MCF 10A (cell line): Measurements from ENCODE around the gene DIAPH2. TPM values are rescaled to one million over a fixed set of nuclear protein-coding genes. Genes with fewer than 3 reads are reported as not detected.
A peak's percentile ranks its signal among the peaks of the same experiment; 100 is the strongest.

Experiments
- BruUV-seq: library from RNA; stranded (reverse); fragments of 400-500 nt; replicated peaks from 2 replicates; lab custom pipeline; 2021; lab: Mats Ljungman, UMichigan
- CTCF ChIA-PET: fragments of 300-600 bp; sonication (Branson Sonifier 250); formaldehyde crosslinking; extraction: SDS; loops from one replicate; lab custom pipeline; 2021; ENCODE audit warnings: antibody characterized with exemption, inconsistent platforms; lab: Yijun Ruan, JAX
- POLR2A ChIA-PET: fragments of 300-600, 350-650 bp; sonication (Branson Sonifier 250); formaldehyde crosslinking; extraction: SDS; loops from one replicate; lab custom pipeline; 2020; ENCODE audit warnings: antibody characterized with exemption, inconsistent platforms; lab: Yijun Ruan, JAX
- DNase-seq: peaks from one replicate; pipeline ENCODE4 v3.0.0-alpha.2; 2018; ENCODE audit not compliant: unreplicated experiment
- H3K27ac Mint-ChIP-seq: one replicate; pipeline ENCODE4 v1.8.0; 2022; ENCODE audit warnings: mild to moderate bottlenecking, low read depth, mixed read lengths; ENCODE audit not compliant: unreplicated experiment
- H3K27me3 Mint-ChIP-seq: one replicate; pipeline ENCODE4 v1.8.0; 2022; ENCODE audit warnings: mixed read lengths; ENCODE audit not compliant: insufficient read depth, unreplicated experiment
- H3K36me3 Mint-ChIP-seq: one replicate; pipeline ENCODE4 v1.8.0; 2022; ENCODE audit warnings: mild to moderate bottlenecking, moderate library complexity, mixed read lengths; ENCODE audit not compliant: insufficient read depth, unreplicated experiment
- H3K4me1 Mint-ChIP-seq: one replicate; pipeline ENCODE4 v1.8.0; 2022; ENCODE audit warnings: mixed read lengths; ENCODE audit not compliant: insufficient read depth, unreplicated experiment
- H3K4me3 Mint-ChIP-seq: one replicate; pipeline ENCODE4 v1.8.0; 2022; ENCODE audit warnings: mild to moderate bottlenecking, moderate library complexity, mixed read lengths; ENCODE audit not compliant: unreplicated experiment
- H3K9me3 Mint-ChIP-seq: one replicate; pipeline ENCODE4 v1.8.0; 2022; ENCODE audit warnings: mixed read lengths; ENCODE audit not compliant: unreplicated experiment
- CTCF ChIP-seq: fragments of 200-600 bp; IDR thresholded peaks from one replicate; pipeline ENCODE4 v1.8.0; 2022; ENCODE audit warnings: antibody characterized with exemption, mild to moderate bottlenecking; ENCODE audit not compliant: unreplicated experiment
- intact Hi-C: fragments of 100-400 bp; cut with micrococcal nuclease; formaldehyde crosslinking; loops from 2 replicates; pipeline ENCODE4 v1.14.1; 2022
- total RNA-seq: library from RNA; stranded (reverse); gene quantifications from 2 replicates; pipeline ENCODE4 v1.2.3, GENCODE V29; 2022

Gene DIAPH2
- total RNA-seq, 1 experiment from 2014 or later: 17.6 TPM

DNA sequence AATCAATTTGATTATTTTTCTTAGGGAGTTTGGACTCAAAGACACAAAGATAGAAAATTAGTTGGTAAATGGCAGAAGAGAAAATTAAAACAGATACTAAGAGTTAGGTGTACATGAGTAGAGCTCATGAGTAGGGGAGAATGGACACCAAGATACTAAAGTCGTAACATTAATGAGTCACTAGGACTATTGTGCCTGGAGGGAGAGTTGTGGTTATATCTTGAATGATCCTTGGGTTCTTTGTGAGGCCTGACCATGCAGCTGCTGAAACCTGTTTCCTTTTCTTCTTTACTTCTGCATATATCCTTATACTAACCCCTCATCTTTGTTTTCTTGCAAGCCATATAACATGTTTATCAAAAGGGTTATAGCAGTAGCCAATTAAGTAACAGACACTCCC lies 731.8 kb downstream of the DIAPH2 start:
- no TSS peak for BruUV-seq
- H3K9me3 Mint-ChIP-seq: peaks cover 7% of the 10 kb centered on the region
- no peak overlapping the region for H3K27ac Mint-ChIP-seq
- TF ChIP-seq CTCF: no peak
- H3K4me1 Mint-ChIP-seq: no peaks in the 10 kb centered on the region
- no peak overlapping the region for H3K4me3 Mint-ChIP-seq
- intact Hi-C loops: no loop called here
- peaks cover 15% of the 10 kb centered on the region for H3K36me3 Mint-ChIP-seq
- peaks cover 53% of the 10 kb centered on the region for H3K27me3 Mint-ChIP-seq
- DNase-seq: peak; percentile 35
- CTCF ChIA-PET: no interaction called here
- POLR2A ChIA-PET: no interaction called here

- Mint-ChIP-seq H3K9me3 (no peaks in the 10 kb centered on the region), H3K27me3 (peaks cover 41% of the 10 kb centered on the region), H3K27ac (no peak overlapping the region), H3K4me1 (no peaks in the 10 kb centered on the region), H3K4me3 (no peak overlapping the region), H3K36me3 (no peaks in the 10 kb centered on the region)
- POLR2A ChIA-PET: no interaction called here
- CTCF ChIA-PET: interaction anchor here (1.6 kb wide), 1 partner anchor 11 kb away, joined by 4 read pairs; no protein-coding TSS in a partner anchor
- DNase-seq: no peak
- intact Hi-C loops: no loop called here
- no peak for TF ChIP-seq CTCF
- BruUV-seq: no TSS peak
These were observed 744.5 kb downstream of the DIAPH2 start for GRCh38 chrX:97429101-97429500.

- ChIA-PET CTCF (interaction anchor here (0.6 kb wide), 1 partner anchor 15 kb away, joined by 3 read pairs; no protein-coding TSS in a partner anchor), POLR2A (no interaction called here)
- no peaks in the 10 kb centered on the region for H3K9me3 Mint-ChIP-seq
- no peaks in the 10 kb centered on the region for H3K4me1 Mint-ChIP-seq
- intact Hi-C loops: no loop called here
- H3K27me3 Mint-ChIP-seq: peaks cover 38% of the 10 kb centered on the region
- H3K4me3 Mint-ChIP-seq: no peak overlapping the region
- no peak for DNase-seq
- H3K27ac Mint-ChIP-seq: no peak overlapping the region
- BruUV-seq: no TSS peak
- H3K36me3 Mint-ChIP-seq: no peaks in the 10 kb centered on the region
- no peak for TF ChIP-seq CTCF
These were observed 746.6 kb downstream of the DIAPH2 start for GRCh38 chrX:97431281-97431680.

- intact Hi-C loops: loop anchor here (10.0 kb wide), 1 partner anchor 1198 kb away; no protein-coding TSS in a partner anchor
- Mint-ChIP-seq H3K9me3 (no peaks in the 10 kb centered on the region), H3K36me3 (no peaks in the 10 kb centered on the region), H3K27ac (no peak overlapping the region), H3K27me3 (peaks cover 36% of the 10 kb centered on the region), H3K4me3 (no peak overlapping the region), H3K4me1 (no peaks in the 10 kb centered on the region)
- ChIA-PET CTCF (interaction anchor here (0.7 to 1.0 kb wide), 2 partner anchors 15 to 238 kb away, joined by 3 to 4 read pairs; no protein-coding TSS in a partner anchor), POLR2A (no interaction called here)
- no TSS peak for BruUV-seq
- DNase-seq: peak; percentile 6
- peak; percentile 13 for TF ChIP-seq CTCF
These were observed 761.7 kb downstream of the DIAPH2 start for GRCh38 chrX:97446298-97446882.
